Fibroblast of the aortic adventitia (primary cell): ENCODE data around the gene MVD. TPM values are rescaled to one million over a fixed set of nuclear protein-coding genes. Genes with fewer than 3 reads are reported as not detected.

Source experiments
- DNase-seq: peaks from one replicate; pipeline ENCODE4 v3.0.0-alpha.2; 2010; ENCODE audit warnings: low read depth
- H3K4me3 ChIP-seq: 2 replicates; pipeline ENCODE4 v1.5.1; 2011; ENCODE audit warnings: low read depth, mild to moderate bottlenecking, control low read depth, low read length, moderate library complexity
- total RNA-seq: library from RNA; depleted of rRNA; stranded (reverse); fragments of >200 nt; gene quantifications from 2 replicates; pipeline ENCODE4 v1.2.3, GENCODE V29; 2012; ENCODE audit warnings: low replicate concordance
- TF ChIP-seq, protein P1 (sequence below): IDR thresholded peaks from 2 replicates; pipeline ENCODE4 v1.5.1; 2011; ENCODE audit warnings: mild to moderate bottlenecking, low read length, control low read depth, inconsistent platforms; ENCODE audit not compliant: insufficient read depth

The MVD gene
- total RNA-seq, 1 donor, result 24.4 TPM

DNA sequence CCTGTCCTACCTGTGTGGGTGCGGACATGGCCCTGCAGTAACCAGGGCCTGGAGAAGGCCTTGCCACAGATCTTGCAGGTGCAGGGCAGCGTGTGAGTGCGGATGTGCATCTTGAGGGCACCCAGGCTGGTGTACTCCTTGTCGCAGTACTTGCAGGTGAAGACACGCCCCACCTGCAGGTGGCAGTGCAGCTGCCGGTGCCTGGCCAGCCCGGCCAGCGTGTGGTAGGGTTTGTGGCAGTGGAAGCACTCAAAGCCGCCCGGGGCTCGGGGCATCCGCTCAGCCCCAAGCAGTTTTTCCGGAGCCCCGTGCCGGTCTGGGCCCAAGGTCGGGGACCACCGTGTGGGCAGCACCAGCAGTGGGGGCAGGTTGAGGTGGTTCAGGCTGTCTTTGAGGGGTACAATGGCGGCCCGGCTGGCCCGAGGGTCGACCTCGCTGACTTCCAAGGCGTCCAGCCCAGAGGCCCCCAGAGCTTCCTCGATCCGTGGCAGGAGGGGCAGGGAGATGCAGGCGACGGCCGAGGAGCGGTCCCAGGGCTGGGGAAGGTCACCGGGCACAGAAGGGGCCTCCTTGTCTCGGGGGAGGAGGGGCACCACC is 18.3 kb upstream of the MVD start:
- DNase-seq, result no peak
- TF ChIP-seq, protein P1, sequence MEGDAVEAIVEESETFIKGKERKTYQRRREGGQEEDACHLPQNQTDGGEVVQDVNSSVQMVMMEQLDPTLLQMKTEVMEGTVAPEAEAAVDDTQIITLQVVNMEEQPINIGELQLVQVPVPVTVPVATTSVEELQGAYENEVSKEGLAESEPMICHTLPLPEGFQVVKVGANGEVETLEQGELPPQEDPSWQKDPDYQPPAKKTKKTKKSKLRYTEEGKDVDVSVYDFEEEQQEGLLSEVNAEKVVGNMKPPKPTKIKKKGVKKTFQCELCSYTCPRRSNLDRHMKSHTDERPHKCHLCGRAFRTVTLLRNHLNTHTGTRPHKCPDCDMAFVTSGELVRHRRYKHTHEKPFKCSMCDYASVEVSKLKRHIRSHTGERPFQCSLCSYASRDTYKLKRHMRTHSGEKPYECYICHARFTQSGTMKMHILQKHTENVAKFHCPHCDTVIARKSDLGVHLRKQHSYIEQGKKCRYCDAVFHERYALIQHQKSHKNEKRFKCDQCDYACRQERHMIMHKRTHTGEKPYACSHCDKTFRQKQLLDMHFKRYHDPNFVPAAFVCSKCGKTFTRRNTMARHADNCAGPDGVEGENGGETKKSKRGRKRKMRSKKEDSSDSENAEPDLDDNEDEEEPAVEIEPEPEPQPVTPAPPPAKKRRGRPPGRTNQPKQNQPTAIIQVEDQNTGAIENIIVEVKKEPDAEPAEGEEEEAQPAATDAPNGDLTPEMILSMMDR, result no peak
- no peak overlapping the region for H3K4me3 ChIP-seq

- TF ChIP-seq, protein P1, result no peak
- no peak overlapping the region for H3K4me3 ChIP-seq
- no peak for DNase-seq
These were observed 17.7 kb upstream of the MVD start for GRCh38 chr16:88680554-88681083.

DNA sequence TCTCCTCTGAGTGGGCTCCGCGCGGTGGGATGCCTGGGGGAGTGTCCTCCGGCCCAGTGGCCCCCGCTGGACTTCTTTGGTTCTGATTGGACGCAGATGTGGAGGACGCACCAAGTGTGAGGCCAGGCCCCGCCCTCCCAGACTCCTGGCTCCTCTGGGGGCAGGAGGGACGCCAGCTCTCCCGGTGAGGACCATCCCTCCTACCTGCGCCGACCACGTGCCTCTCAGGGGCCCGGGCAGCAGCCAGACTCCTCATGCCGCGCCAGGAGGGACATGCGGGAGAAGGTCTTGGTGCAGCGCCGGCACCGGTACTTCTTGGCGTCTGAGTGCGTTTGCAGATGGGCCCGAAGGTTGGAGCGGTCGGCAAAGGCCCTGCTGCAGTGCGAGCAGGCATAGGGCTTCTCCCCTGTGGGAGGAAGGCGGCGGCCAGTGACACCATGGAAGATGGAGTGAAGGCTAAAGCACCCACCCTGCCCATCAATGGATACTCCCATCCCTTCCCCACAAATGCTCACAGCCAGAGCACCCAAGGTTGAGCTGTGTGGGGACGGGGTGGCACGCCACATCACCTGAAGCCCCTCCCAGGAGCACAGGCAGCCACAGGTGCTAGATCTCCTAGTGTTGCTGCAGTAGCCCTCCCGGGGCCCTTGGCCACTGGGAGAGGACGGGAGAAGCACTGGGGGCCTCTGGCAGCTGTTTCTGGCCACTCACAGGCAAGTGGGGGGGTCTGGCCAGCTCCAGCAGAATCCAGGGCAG is 15.5 kb upstream of the MVD start:
- no peak for DNase-seq
- TF ChIP-seq, protein P1, result no peak
- H3K4me3 ChIP-seq, result no peak overlapping the region

- TF ChIP-seq, protein P1, result no peak
These were observed 14.8 kb upstream of the MVD start for GRCh38 chr16:88677721-88678120.

GRCh38 chr16:88676502-88677242 is 13.8 kb upstream of the MVD start:
- TF ChIP-seq, protein P1, result no peak
- no peak for DNase-seq
- H3K4me3 ChIP-seq, result no peak overlapping the region

More at GRCh38 chr16:88677721-88678120, 14.8 kb upstream of the MVD start:
- no peak for DNase-seq
- no peak overlapping the region for H3K4me3 ChIP-seq

GRCh38 chr16:88673716-88674379 is 11.0 kb upstream of the MVD start:
- TF ChIP-seq, protein P1, result no peak
- DNase-seq, result no peak
- H3K4me3 ChIP-seq, result no peak overlapping the region
